ENCODE measurements around the gene WFDC1. TPM values are rescaled to one million over a fixed set of nuclear protein-coding genes. Genes with fewer than 3 reads are reported as not detected.

WFDC1 gene
- total RNA-seq, 2 donors from 2014 or later: 60.9 to 80.8 TPM

- Histone ChIP-seq H3K4me3 (peak overlapping the region; percentile 10 to 31), H3K9me3 (no peaks in the 10 kb centered on the region), H3K36me3 (no peaks in the 10 kb centered on the region), H3K27ac (no peak overlapping the region), H3K4me1 (replicated peaks) (no peaks in the 10 kb centered on the region), H3K27me3 (replicated peaks; ENCODE audit: insufficient read depth) (no peaks in the 10 kb centered on the region)
- intact Hi-C loops (cut with DNase I): loop anchor here (5.0 kb wide), 1 partner anchor 36 kb away; no protein-coding TSS in a partner anchor
- peak; percentile 40 for DNase-seq (ENCODE audit: low spot score)
- WGBS: 5% methylated on average over 15 of the region's 55 CpGs
- TF ChIP-seq CTCF (IDR thresholded peaks at IDR 0.05): no peak
- no peak for TF ChIP-seq POLR2AphosphoS5 (IDR thresholded peaks at IDR 0.05)
- no peak for TF ChIP-seq POLR2A (IDR thresholded peaks at IDR 0.05)
Observed at GRCh38 chr16:84312783-84313382, 18.2 kb downstream of the WFDC1 start.

GRCh38 chr16:84313921-84314320 is 19.2 kb downstream of the WFDC1 start:
- intact Hi-C loops (cut with DNase I): loop anchor here (5.0 kb wide), 1 partner anchor 37 kb away; no protein-coding TSS in a partner anchor
- no peak for TF ChIP-seq POLR2AphosphoS5 (IDR thresholded peaks at IDR 0.05)
- Histone ChIP-seq H3K27me3 (replicated peaks; ENCODE audit: insufficient read depth) (no peaks in the 10 kb centered on the region), H3K36me3 (no peaks in the 10 kb centered on the region), H3K4me1 (replicated peaks) (no peaks in the 10 kb centered on the region), H3K27ac (no peak overlapping the region), H3K4me3 (no peak overlapping the region), H3K9me3 (no peaks in the 10 kb centered on the region)
- 63% methylated on average over 10 of the region's 10 CpGs for WGBS
- DNase-seq (ENCODE audit: low spot score): no peak

- DNase-seq (ENCODE audit: low spot score): no peak
- intact Hi-C loops (cut with DNase I): loop anchor here (5.0 kb wide), 1 partner anchor 37 kb away; no protein-coding TSS in a partner anchor
Observed at GRCh38 chr16:84314373-84314772, 19.7 kb downstream of the WFDC1 start.

GRCh38 chr16:84314814-84315213 is 20.1 kb downstream of the WFDC1 start:
- H3K9me3 ChIP-seq: no peaks in the 10 kb centered on the region
- H3K4me3 ChIP-seq: no peak overlapping the region
- H3K27me3 ChIP-seq (replicated peaks; ENCODE audit: insufficient read depth): no peaks in the 10 kb centered on the region
- no peaks in the 10 kb centered on the region for H3K4me1 ChIP-seq (replicated peaks)
- 85% methylated on average over 4 of the region's 4 CpGs for WGBS
- no peaks in the 10 kb centered on the region for H3K36me3 ChIP-seq
- no peak for DNase-seq (ENCODE audit: low spot score)
- H3K27ac ChIP-seq: no peak overlapping the region
- intact Hi-C loops (cut with DNase I): loop anchor here (5.0 kb wide), 1 partner anchor 38 kb away; no protein-coding TSS in a partner anchor
- TF ChIP-seq POLR2A (IDR thresholded peaks at IDR 0.05): no peak
- no peak for TF ChIP-seq CTCF (IDR thresholded peaks at IDR 0.05)
- no peak for TF ChIP-seq POLR2AphosphoS5 (IDR thresholded peaks at IDR 0.05)

More at GRCh38 chr16:84314373-84314772, 19.7 kb downstream of the WFDC1 start:
- Histone ChIP-seq H3K36me3 (no peaks in the 10 kb centered on the region), H3K4me1 (replicated peaks) (no peaks in the 10 kb centered on the region), H3K4me3 (no peak overlapping the region), H3K27me3 (replicated peaks; ENCODE audit: insufficient read depth) (no peaks in the 10 kb centered on the region), H3K27ac (no peak overlapping the region), H3K9me3 (no peaks in the 10 kb centered on the region)
- 76% methylated on average over 6 of the region's 6 CpGs for WGBS
- no peak for TF ChIP-seq CTCF (IDR thresholded peaks at IDR 0.05)
- no peak for TF ChIP-seq POLR2A (IDR thresholded peaks at IDR 0.05)
- no peak for TF ChIP-seq POLR2AphosphoS5 (IDR thresholded peaks at IDR 0.05)

DNA sequence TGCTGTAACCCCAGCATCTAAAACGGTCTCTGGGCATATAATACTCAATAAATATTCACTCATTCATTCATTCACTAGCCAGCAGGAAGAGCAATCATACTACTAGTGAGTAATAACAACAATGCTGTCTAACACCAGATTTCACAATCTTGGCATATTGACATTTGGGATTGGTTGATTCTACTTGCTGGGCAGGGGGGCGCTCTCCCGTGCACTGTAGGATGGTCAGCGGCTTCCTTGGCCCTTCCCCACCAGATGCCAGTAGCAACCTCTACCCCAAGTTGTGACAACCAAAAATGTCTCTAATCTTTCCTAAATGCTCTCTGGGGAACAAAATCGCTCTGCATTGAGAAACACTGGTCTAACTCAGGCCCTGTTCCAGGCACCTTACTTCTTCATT is 20.7 kb downstream of the WFDC1 start:
- Histone ChIP-seq H3K4me1 (replicated peaks) (no peaks in the 10 kb centered on the region), H3K4me3 (no peak overlapping the region), H3K27me3 (replicated peaks; ENCODE audit: insufficient read depth) (no peaks in the 10 kb centered on the region), H3K9me3 (no peaks in the 10 kb centered on the region), H3K27ac (no peak overlapping the region), H3K36me3 (no peaks in the 10 kb centered on the region)
- WGBS: 77% methylated on average over 5 of the region's 5 CpGs
- DNase-seq (ENCODE audit: low spot score): no peak
- intact Hi-C loops (cut with DNase I): no loop called here
- TF ChIP-seq CTCF (IDR thresholded peaks at IDR 0.05) (no peak), POLR2AphosphoS5 (IDR thresholded peaks at IDR 0.05) (no peak), POLR2A (IDR thresholded peaks at IDR 0.05) (no peak)
